CD4-positive, alpha-beta T cell (primary cell): Measurements from ENCODE around the gene OR8D4. TPM values are rescaled to one million over a fixed set of nuclear protein-coding genes. Genes with fewer than 3 reads are reported as not detected.

Experiments used
- ATAC-seq: fragments of 200-7000 bp; cut with Tn5 transposase; one replicate; pipeline ENCODE4 v1.10.0; 2022; ENCODE audit warnings: mild to moderate bottlenecking; ENCODE audit not compliant: poor library complexity
- CTCF ChIA-PET: fragments of 350-600 bp; sonication (Branson Sonifier 250); formaldehyde crosslinking; loops from one replicate; lab custom pipeline; 2021; ENCODE audit warnings: antibody characterized with exemption, inconsistent platforms; lab: Charles Lee
- POLR2A ChIA-PET: fragments of 350-600 bp; sonication (Branson Sonifier 250); formaldehyde crosslinking; loops from one replicate; lab custom pipeline; 2021; ENCODE audit warnings: antibody characterized with exemption, inconsistent platforms; lab: Charles Lee
- DNase-seq, 14 experiments: peaks; one replicate each; pipeline ENCODE4 v3.0.0-alpha.2; 2013 to 2020; ENCODE audit warnings: mixed read lengths in 2 of 14
- H3K27ac ChIP-seq, 2 donors: one replicate each; pipeline versions ENCODE4 v1.5.1 to v1.7.0; 2013; ENCODE audit warnings: low read length in 2 of 2, low read depth in 1 of 2, mild to moderate bottlenecking in 1 of 2
- H3K27me3 ChIP-seq, 2 experiments: 1 replicate in 1 of 2; 2 replicates in 1 of 2; pipeline versions ENCODE4 v1.6.1 to v1.7.0; 2013; ENCODE audit warnings: low read length in 2 of 2, control low read depth in 1 of 2, mild to moderate bottlenecking in 1 of 2, moderate library complexity in 1 of 2; ENCODE audit not compliant: insufficient read depth in 2 of 2, control insufficient read depth in 1 of 2
- H3K36me3 ChIP-seq: one replicate; pipeline ENCODE4 v1.6.1; 2013; ENCODE audit warnings: low read length, control low read depth; ENCODE audit not compliant: insufficient read depth
- H3K4me1 ChIP-seq: one replicate; pipeline ENCODE4 v1.6.1; 2013; ENCODE audit warnings: low read length, control low read depth; ENCODE audit not compliant: insufficient read depth
- H3K4me3 ChIP-seq: one replicate; pipeline ENCODE4 v1.5.1; 2013; ENCODE audit warnings: mild to moderate bottlenecking, low read length, moderate library complexity
- H3K9me3 ChIP-seq, 2 experiments: 1 replicate in 1 of 2; 2 replicates in 1 of 2; pipeline versions ENCODE4 v1.6.1 to v1.7.0; 2013; ENCODE audit warnings: low read length in 2 of 2, mild to moderate bottlenecking in 2 of 2, control low read depth in 1 of 2, moderate library complexity in 1 of 2; ENCODE audit not compliant: control insufficient read depth in 1 of 2, insufficient read depth in 1 of 2
- H3K27ac Mint-ChIP-seq: one replicate; pipeline ENCODE4 v1.8.0; 2020; ENCODE audit warnings: mixed read lengths
- H3K27me3 Mint-ChIP-seq: one replicate; pipeline ENCODE4 v1.8.0; 2021; ENCODE audit warnings: mixed read lengths
- H3K36me3 Mint-ChIP-seq: one replicate; pipeline ENCODE4 v1.8.0; 2021; ENCODE audit warnings: low read depth, mixed read lengths
- H3K4me1 Mint-ChIP-seq: one replicate; pipeline ENCODE4 v1.8.0; 2021; ENCODE audit warnings: low read depth, mixed read lengths
- H3K4me3 Mint-ChIP-seq: one replicate; pipeline ENCODE4 v1.8.0; 2020; ENCODE audit warnings: mild to moderate bottlenecking, mixed read lengths
- H3K9me3 Mint-ChIP-seq: one replicate; pipeline ENCODE4 v1.8.0; 2020; ENCODE audit warnings: mixed read lengths
- CTCF ChIP-seq: fragments of 200-600 bp; IDR thresholded peaks from one replicate; pipeline ENCODE4 v1.8.0; 2022; ENCODE audit warnings: antibody characterized with exemption, mild to moderate bottlenecking
- intact Hi-C, 2 experiments: fragments of 100-400 bp; cut with DNase I in 1 of 2; cut with micrococcal nuclease in 1 of 2; formaldehyde crosslinking; loops; one replicate each; pipeline versions ENCODE4 v1.15.1 to v1.9.0; 2023 to 2025; cut with DNase I, micrococcal nuclease
- polyA plus RNA-seq, 2 donors: library from polyadenylated mRNA; unstranded; fragments of 120-200 nt; gene quantifications; one replicate each; pipeline ENCODE4 v1.2.1, GENCODE V29; 2013
- total RNA-seq, 174 experiments: library from RNA in 2 of 174; stranded (reverse) in 2 of 174; gene quantifications; one replicate each; pipeline ENCODE4 v1.2.3 and lab custom pipeline; 2021 to 2026

OR8D4 gene
- total RNA-seq (not detected), total RNA-seq (lab: John Stamatoyannopoulos, UW) (0 to 0.09 (median 0) reads per million in 172 experiments)
- not detected for polyA plus RNA-seq (2013, experiment 1 of 2)
- polyA plus RNA-seq (2013, experiment 2 of 2), result not detected

- intact Hi-C loops, result no loop called here
- ATAC-seq, result no peak
- no peaks in the 10 kb centered on the region for H3K4me1 Mint-ChIP-seq
- H3K9me3 ChIP-seq, result no peaks in the 10 kb centered on the region
- H3K4me1 ChIP-seq, result no peaks in the 10 kb centered on the region
- CTCF ChIA-PET, result no interaction called here
- no peak within 1 kb of the TSS for H3K4me3 ChIP-seq
- H3K9me3 Mint-ChIP-seq, result no peaks in the 10 kb centered on the region
- no peak within 1 kb of the TSS for H3K27ac Mint-ChIP-seq
- H3K36me3 Mint-ChIP-seq, result no peaks in the 10 kb centered on the region
- DNase-seq, result no peak
- no peak for TF ChIP-seq CTCF
- H3K27me3 Mint-ChIP-seq, result peaks cover 5% of the 10 kb centered on the region
- POLR2A ChIA-PET, result no interaction called here
- H3K27me3 ChIP-seq, result no peaks in the 10 kb centered on the region
- H3K27ac ChIP-seq, result no peak within 1 kb of the TSS
- H3K4me3 Mint-ChIP-seq, result no peak within 1 kb of the TSS
- H3K36me3 ChIP-seq, result no peaks in the 10 kb centered on the region
Measured at GRCh38 chr11:123901867-123902266, at the start of gene OR8D4. TSS of gene OR8D4 (plus strand) at chr11:123902167. CDS start at chr11:123906432, 4,265 bp downstream.

GRCh38 chr11:123852321-123852720, 49.6 kb upstream of the OR8D4 start:
- Mint-ChIP-seq H3K4me1 (no peaks in the 10 kb centered on the region), H3K27ac (no peak overlapping the region), H3K36me3 (no peaks in the 10 kb centered on the region), H3K27me3 (peaks cover 13% of the 10 kb centered on the region), H3K4me3 (no peak overlapping the region), H3K9me3 (no peaks in the 10 kb centered on the region)
- CTCF ChIA-PET, result interaction anchor here (1.2 kb wide), 1 partner anchor 9 kb away, joined by 3 read pairs; no protein-coding TSS in a partner anchor
- ATAC-seq (no peak), DNase-seq (no peak)
- intact Hi-C loops, result no loop called here
- no peak for TF ChIP-seq CTCF
- POLR2A ChIA-PET, result no interaction called here
- Histone ChIP-seq H3K4me3 (no peak overlapping the region), H3K27ac (no peak overlapping the region), H3K4me1 (no peaks in the 10 kb centered on the region), H3K27me3 (peaks cover 0 to 4% of the 10 kb centered on the region in 2 experiments), H3K9me3 (peaks cover 0 to 9% of the 10 kb centered on the region in 2 experiments), H3K36me3 (no peaks in the 10 kb centered on the region)

GRCh38 chr11:123853038-123853437, 48.9 kb upstream of the OR8D4 start:
- no peak for DNase-seq
- Histone ChIP-seq H3K27ac (no peak overlapping the region), H3K36me3 (no peaks in the 10 kb centered on the region), H3K4me3 (no peak overlapping the region), H3K4me1 (no peaks in the 10 kb centered on the region), H3K9me3 (peaks cover 0 to 9% of the 10 kb centered on the region in 2 experiments), H3K27me3 (peaks cover 0 to 4% of the 10 kb centered on the region in 2 experiments)
- H3K4me1 Mint-ChIP-seq, result no peaks in the 10 kb centered on the region
- no peaks in the 10 kb centered on the region for H3K36me3 Mint-ChIP-seq
- ATAC-seq, result no peak
- H3K27ac Mint-ChIP-seq, result no peak overlapping the region
- POLR2A ChIA-PET, result no interaction called here
- intact Hi-C loops, result no loop called here
- no peak for TF ChIP-seq CTCF
- peaks cover 13% of the 10 kb centered on the region for H3K27me3 Mint-ChIP-seq
- CTCF ChIA-PET, result interaction anchor here (1.2 kb wide), 1 partner anchor 10 kb away, joined by 3 read pairs; no protein-coding TSS in a partner anchor
- no peaks in the 10 kb centered on the region for H3K9me3 Mint-ChIP-seq
- no peak overlapping the region for H3K4me3 Mint-ChIP-seq
